Thyroid gland (tissue), 4 donors: ENCODE measurements around the gene ATP9B. TPM values are rescaled to one million over a fixed set of nuclear protein-coding genes. Genes with fewer than 3 reads are reported as not detected.

Source experiments
- DNase-seq, 2 donors: peaks; one replicate each; pipeline ENCODE4 v3.0.0-alpha.2; 2019
- H3K27ac ChIP-seq, 3 donors: fragments of 200-600 bp; sonication (generic); 1 replicate in 2 of 3; 2 replicates in 1 of 3; pipeline ENCODE4 v1.5.1; 2016 to 2019; ENCODE audit warnings: mild to moderate bottlenecking in 1 of 3, moderate library complexity in 1 of 3
- H3K27me3 ChIP-seq: fragments of 200-600 bp; sonication (generic); one replicate; pipeline ENCODE4 v1.5.1; 2019
- H3K36me3 ChIP-seq, 2 donors: fragments of 200-600 bp; sonication (generic); one replicate each; pipeline ENCODE4 v1.5.1; 2016 to 2019
- H3K4me1 ChIP-seq, 2 donors: fragments of 200-600 bp; sonication (generic); one replicate each; pipeline ENCODE4 v1.5.1; 2017 to 2019
- H3K4me3 ChIP-seq, 3 donors: fragments of 200-600 bp; sonication (generic); replicated peaks in 1 of 3; 1 replicate in 2 of 3; 2 replicates in 1 of 3; pipeline ENCODE4 v1.5.1; 2016; ENCODE audit warnings: mild to moderate bottlenecking in 1 of 3
- H3K9me3 ChIP-seq: fragments of 200-600 bp; sonication (generic); one replicate; pipeline ENCODE4 v1.5.1; 2017
- CTCF ChIP-seq, 6 experiments: fragments of 200-600 bp in 3 of 6; fragments of 450-650 bp in 3 of 6; sonication (generic) in 3 of 6; IDR thresholded peaks; one replicate each; pipeline ENCODE4 v1.5.1; 2016 to 2019; ENCODE audit warnings: antibody characterized with exemption in 6 of 6, mild to moderate bottlenecking in 2 of 6, inconsistent platforms in 1 of 6, moderate library complexity in 1 of 6
- POLR2A ChIP-seq, 2 donors: fragments of 450-650 bp; IDR thresholded peaks; one replicate each; pipeline ENCODE4 v1.6.1; 2017; ENCODE audit warnings: antibody characterized with exemption in 2 of 2, mild to moderate bottlenecking in 2 of 2, moderate library complexity in 1 of 2
- WGBS, 2 donors: methylation state at CpG; one replicate each; pipeline ENCODE4 v1.1.5; 2017; 5-methylcytosine and 5-hydroxymethylcytosine counted together
- intact Hi-C: fragments of 100-400 bp; cut with DNase I; formaldehyde crosslinking; loops from one replicate; pipeline ENCODE4 v1.15.1; 2023
- total RNA-seq, 4 donors: library from RNA; depleted of rRNA; stranded (reverse); fragments of >200 nt; gene quantifications; one replicate each; pipeline ENCODE4 v1.2.3, GENCODE V29; 2016

Gene ATP9B
- total RNA-seq, 4 donors from 2014 or later: 30.6 to 58.1 (median 48.2) TPM

- TF ChIP-seq POLR2A (IDR thresholded peaks at IDR 0.05) (no peak), CTCF (IDR thresholded peaks at IDR 0.05) (no peak)
- DNase-seq: no peak
- WGBS, 2 donors: 90 to 94% methylated on average over 19 to 20 of the region's 20 CpGs
- Histone ChIP-seq H3K27ac (no peak overlapping the region), H3K9me3 (no peaks in the 10 kb centered on the region), H3K36me3 (peaks cover 6 to 16% of the 10 kb centered on the region in 2 donors), H3K4me3 (no peak overlapping the region), H3K4me1 (no peaks in the 10 kb centered on the region), H3K27me3 (no peaks in the 10 kb centered on the region)
- intact Hi-C loops: no loop called here
Observed at GRCh38 chr18:79336556-79337142, 267.5 kb downstream of the ATP9B start.

GRCh38 chr18:79337184-79337583 lies 268.0 kb downstream of the ATP9B start:
- intact Hi-C loops: no loop called here
- H3K9me3 ChIP-seq: no peaks in the 10 kb centered on the region
- no peak overlapping the region for H3K4me3 ChIP-seq
- 96% methylated on average over 16 to 19 of the region's 19 CpGs for WGBS, 2 donors
- H3K27ac ChIP-seq: no peak overlapping the region
- no peaks in the 10 kb centered on the region for H3K4me1 ChIP-seq
- no peaks in the 10 kb centered on the region for H3K27me3 ChIP-seq
- no peak for TF ChIP-seq POLR2A (IDR thresholded peaks at IDR 0.05)
- no peak for TF ChIP-seq CTCF (IDR thresholded peaks at IDR 0.05)
- peaks cover 6 to 16% of the 10 kb centered on the region in 2 donors for H3K36me3 ChIP-seq
- DNase-seq: no peak

- intact Hi-C loops: no loop called here
- no peak for TF ChIP-seq POLR2A (IDR thresholded peaks at IDR 0.05)
- TF ChIP-seq CTCF (IDR thresholded peaks at IDR 0.05): no peak
- no peak overlapping the region for H3K4me3 ChIP-seq
- H3K27me3 ChIP-seq: no peaks in the 10 kb centered on the region
- 85 to 96% methylated on average over 8 to 12 of the region's 12 CpGs for WGBS, 2 donors
- DNase-seq: no peak
- no peak overlapping the region for H3K27ac ChIP-seq
- no peaks in the 10 kb centered on the region for H3K9me3 ChIP-seq
- H3K4me1 ChIP-seq: no peaks in the 10 kb centered on the region
- H3K36me3 ChIP-seq: peaks cover 5 to 16% of the 10 kb centered on the region in 2 donors
Observed at GRCh38 chr18:79337620-79338019, 268.4 kb downstream of the ATP9B start.

GRCh38 chr18:79339094-79339908 lies 270.1 kb downstream of the ATP9B start:
- H3K27ac ChIP-seq: no peak overlapping the region
- no peak overlapping the region for H3K4me3 ChIP-seq
- no peaks in the 10 kb centered on the region for H3K4me1 ChIP-seq
- 90 to 92% methylated on average over 19 of the region's 19 CpGs for WGBS, 2 donors
- intact Hi-C loops: no loop called here
- H3K36me3 ChIP-seq: peaks cover 2 to 16% of the 10 kb centered on the region in 2 donors
- no peak for TF ChIP-seq CTCF (IDR thresholded peaks at IDR 0.05)
- no peak for TF ChIP-seq POLR2A (IDR thresholded peaks at IDR 0.05)
- no peaks in the 10 kb centered on the region for H3K27me3 ChIP-seq
- no peaks in the 10 kb centered on the region for H3K9me3 ChIP-seq
- no peak for DNase-seq

GRCh38 chr18:79343567-79344207 lies 274.5 kb downstream of the ATP9B start:
- intact Hi-C loops: no loop called here
- Histone ChIP-seq H3K27ac (no peak overlapping the region), H3K4me1 (no peaks in the 10 kb centered on the region), H3K27me3 (no peaks in the 10 kb centered on the region), H3K36me3 (peaks cover 34 to 38% of the 10 kb centered on the region in 2 donors), H3K4me3 (no peak overlapping the region), H3K9me3 (no peaks in the 10 kb centered on the region)
- TF ChIP-seq CTCF (IDR thresholded peaks at IDR 0.05) (no peak), POLR2A (IDR thresholded peaks at IDR 0.05) (no peak)
- 87 to 95% methylated on average over 17 of the region's 17 CpGs for WGBS, 2 donors
- no peak for DNase-seq
